CD14-positive monocyte (primary cell): Measurements from ENCODE around the gene GABRD. TPM values are rescaled to one million over a fixed set of nuclear protein-coding genes. Genes with fewer than 3 reads are reported as not detected.

Experiments
- DNase-seq, 3 donors: peaks; one replicate each; pipeline ENCODE4 v3.0.0-alpha.2; 2011 to 2022
- H2AFZ ChIP-seq: 2 replicates; pipeline ENCODE4 v1.6.0; 2012; ENCODE audit warnings: mild to moderate bottlenecking, low read depth, low read length, inconsistent platforms; ENCODE audit not compliant: insufficient read depth, poor library complexity, severe bottlenecking
- H3K27ac ChIP-seq, 2 donors: 1 replicate in 1 of 2; 2 replicates in 1 of 2; pipeline ENCODE4 v1.5.1; 2012 to 2013; ENCODE audit warnings: low read length in 2 of 2, control low read depth in 1 of 2, inconsistent platforms in 1 of 2, low read depth in 1 of 2, mild to moderate bottlenecking in 1 of 2
- H3K27me3 ChIP-seq, 2 donors: one replicate each; pipeline versions ENCODE4 v1.6.0 to v1.6.1; 2011 to 2013; ENCODE audit warnings: low read length in 2 of 2; ENCODE audit not compliant: control insufficient read depth in 2 of 2, insufficient read depth in 2 of 2
- H3K36me3 ChIP-seq, 2 donors: replicated peaks in 1 of 2; 1 replicate in 1 of 2; 2 replicates in 1 of 2; pipeline versions ENCODE4 v1.5.1 to v1.6.1; 2012 to 2013; ENCODE audit warnings: low read length in 2 of 2, control low read depth in 1 of 2, inconsistent platforms in 1 of 2, mild to moderate bottlenecking in 1 of 2; ENCODE audit not compliant: insufficient read depth in 2 of 2, control insufficient read depth in 1 of 2
- H3K4me1 ChIP-seq, 2 donors: 1 replicate in 1 of 2; 2 replicates in 1 of 2; pipeline versions ENCODE4 v1.5.1 to v1.6.1; 2012 to 2013; ENCODE audit warnings: low read length in 2 of 2, control low read depth in 1 of 2, inconsistent platforms in 1 of 2, mild to moderate bottlenecking in 1 of 2, moderate library complexity in 1 of 2; ENCODE audit not compliant: insufficient read depth in 2 of 2, control insufficient read depth in 1 of 2
- H3K4me2 ChIP-seq: replicated peaks from 2 replicates; pipeline ENCODE3; 2012; ENCODE audit warnings: low read length, moderate library complexity, mild to moderate bottlenecking; ENCODE audit not compliant: poor library complexity, severe bottlenecking; ENCODE audit errors: extremely low read depth
- H3K4me3 ChIP-seq, 3 experiments: fragments of 200-600 bp in 1 of 3; sonication (generic) in 1 of 3; replicated peaks in 1 of 3; 1 replicate in 2 of 3; 2 replicates in 1 of 3; pipeline ENCODE4 v1.5.1; 2011 to 2013; ENCODE audit warnings: low read length in 3 of 3, mild to moderate bottlenecking in 3 of 3, control low read depth in 2 of 3, low read depth in 2 of 3, inconsistent platforms in 1 of 3, moderate library complexity in 1 of 3
- H3K79me2 ChIP-seq: 2 replicates; pipeline ENCODE4 v1.6.0; 2012; ENCODE audit warnings: mild to moderate bottlenecking, control low read depth, inconsistent platforms, low read length, moderate library complexity; ENCODE audit not compliant: insufficient read depth
- H3K9ac ChIP-seq: 2 replicates; pipeline ENCODE4 v1.6.0; 2017; ENCODE audit warnings: low read length, mild to moderate bottlenecking; ENCODE audit not compliant: insufficient read depth, poor library complexity, severe bottlenecking
- H3K9me3 ChIP-seq, 2 donors: replicated peaks in 1 of 2; 1 replicate in 1 of 2; 2 replicates in 1 of 2; pipeline versions ENCODE4 v1.5.1 to v1.6.1; 2012 to 2013; ENCODE audit warnings: low read length in 2 of 2, control low read depth in 1 of 2; ENCODE audit not compliant: control insufficient read depth in 1 of 2, insufficient read depth in 1 of 2
- H4K20me1 ChIP-seq: 2 replicates; pipeline ENCODE4 v1.6.0; 2012; ENCODE audit warnings: mild to moderate bottlenecking, low read length, control low read depth, moderate library complexity; ENCODE audit not compliant: insufficient read depth
- H3K27ac Mint-ChIP-seq, 7 donors: one replicate each; pipeline ENCODE4 v1.8.0; 2020; ENCODE audit warnings: mild to moderate bottlenecking in 7 of 7, mixed read lengths in 7 of 7, moderate library complexity in 6 of 7, inconsistent platforms in 2 of 7
- H3K27me3 Mint-ChIP-seq, 3 donors: one replicate each; pipeline ENCODE4 v1.8.0; 2021 to 2022; ENCODE audit warnings: low read depth in 3 of 3, mild to moderate bottlenecking in 3 of 3, mixed read lengths in 3 of 3, moderate library complexity in 3 of 3, inconsistent platforms in 1 of 3
- H3K36me3 Mint-ChIP-seq, 2 donors: one replicate each; pipeline ENCODE4 v1.8.0; 2020; ENCODE audit warnings: mixed read lengths in 2 of 2, inconsistent platforms in 1 of 2, mild to moderate bottlenecking in 1 of 2
- H3K4me1 Mint-ChIP-seq: one replicate; pipeline ENCODE4 v1.8.0; 2020; ENCODE audit warnings: mild to moderate bottlenecking, mixed read lengths
- H3K4me3 Mint-ChIP-seq, 2 donors: one replicate each; pipeline ENCODE4 v1.8.0; 2020; ENCODE audit warnings: mild to moderate bottlenecking in 2 of 2, mixed read lengths in 2 of 2, moderate library complexity in 1 of 2
- H3K9me3 Mint-ChIP-seq, 7 donors: one replicate each; pipeline ENCODE4 v1.8.0; 2020 to 2022; ENCODE audit warnings: mixed read lengths in 7 of 7, mild to moderate bottlenecking in 6 of 7, moderate library complexity in 6 of 7, inconsistent platforms in 2 of 7
- CTCF ChIP-seq: fragments of 200-600 bp; IDR thresholded peaks from one replicate; pipeline ENCODE4 v1.8.0; 2022; ENCODE audit warnings: antibody characterized with exemption, mild to moderate bottlenecking
- WGBS: methylation state at CpG from one replicate; pipeline ENCODE4 v1.1.5; 2013; ENCODE audit warnings: missing lambda C conversion rate; ENCODE audit not compliant: insufficient coverage; 5-methylcytosine and 5-hydroxymethylcytosine counted together
- intact Hi-C, 2 donors: fragments of 100-400 bp; cut with micrococcal nuclease; formaldehyde crosslinking; loops; one replicate each; pipeline versions ENCODE4 v1.15.0 to v1.15.1; 2023
- polyA plus RNA-seq, 3 donors: library from polyadenylated mRNA; depleted of rRNA in 1 of 3; unstranded in 2 of 3; stranded (reverse) in 1 of 3; fragments of 300-500 nt in 2 of 3; fragments of >200 nt in 1 of 3; fragmentation: Illumina TruSeq in 2 of 3; gene quantifications; 1 replicate in 2 of 3; 2 replicates in 1 of 3; pipeline ENCODE4 v1.2.3, GENCODE V29; 2012 to 2021

Gene GABRD
- polyA plus RNA-seq, 3 donors = not detected

- no peak for TF ChIP-seq CTCF
- Histone ChIP-seq H3K9me3 (peaks cover 2 to 20% of the 10 kb centered on the region in 2 donors), H3K79me2 (no peaks in the 10 kb centered on the region), H3K4me2 (no peak overlapping the region), H4K20me1 (no peaks in the 10 kb centered on the region), H3K4me3 (no peak overlapping the region), H3K9ac (no peak overlapping the region), H3K4me1 (no peaks in the 10 kb centered on the region), H3K36me3 (no peaks in the 10 kb centered on the region), H3K27ac (no peak overlapping the region), H2AFZ (no peak overlapping the region), H3K27me3 (no peaks in the 10 kb centered on the region)
- H3K27me3 Mint-ChIP-seq = peaks cover 3 to 13% (median 8%) of the 10 kb centered on the region in 3 donors
- peaks cover 3% of the 10 kb centered on the region for H3K4me1 Mint-ChIP-seq
- H3K9me3 Mint-ChIP-seq = peaks cover 9 to 23% (median 16%) of the 10 kb centered on the region in 7 donors
- 36% methylated on average over 14 of the region's 14 CpGs for WGBS
- intact Hi-C loops = no loop called here
- no peak for DNase-seq
- no peaks in the 10 kb centered on the region for H3K36me3 Mint-ChIP-seq
- H3K4me3 Mint-ChIP-seq = no peak overlapping the region
- no peak overlapping the region for H3K27ac Mint-ChIP-seq
Measured at GRCh38 chr1:1975535-1975934, 43.6 kb upstream of the GABRD start.

GRCh38 chr1:1976031-1976430, 43.1 kb upstream of the GABRD start:
- Mint-ChIP-seq H3K4me1 (peaks cover 3% of the 10 kb centered on the region), H3K27me3 (peaks cover 3 to 13% (median 8%) of the 10 kb centered on the region in 3 donors), H3K4me3 (peak overlapping the region in 1 of 2 donors; percentile 21), H3K9me3 (peaks cover 13 to 27% (median 18%) of the 10 kb centered on the region in 7 donors), H3K27ac (no peak overlapping the region), H3K36me3 (no peaks in the 10 kb centered on the region)
- H3K4me1 ChIP-seq = no peaks in the 10 kb centered on the region
- no peak for TF ChIP-seq CTCF
- no peak overlapping the region for H2AFZ ChIP-seq
- H3K27me3 ChIP-seq = no peaks in the 10 kb centered on the region
- no peak overlapping the region for H3K4me3 ChIP-seq
- no peak overlapping the region for H3K4me2 ChIP-seq
- H3K27ac ChIP-seq = no peak overlapping the region
- H3K79me2 ChIP-seq = no peaks in the 10 kb centered on the region
- WGBS = 87% methylated on average over 6 of the region's 19 CpGs
- intact Hi-C loops = no loop called here
- peaks cover 7 to 22% of the 10 kb centered on the region in 2 donors for H3K9me3 ChIP-seq
- no peak overlapping the region for H3K9ac ChIP-seq
- DNase-seq = no peak
- H3K36me3 ChIP-seq = no peaks in the 10 kb centered on the region
- H4K20me1 ChIP-seq = no peaks in the 10 kb centered on the region
